GM03348 (cell line): ENCODE results near the gene CRTAC1.

Source experiments
- DNase-seq: peaks from one replicate; pipeline ENCODE4 v3.0.0; 2012; ENCODE audit warnings: low spot score

Gene CRTAC1

GRCh38 chr10:98029149-98030092, 1.0 kb downstream of the CRTAC1 start:
- peak; percentile 25 for DNase-seq

- peak; percentile 42 for DNase-seq
These were observed 2.2 kb downstream of the CRTAC1 start for GRCh38 chr10:98028168-98028770.

GRCh38 chr10:98023024-98023423, 7.4 kb downstream of the CRTAC1 start:
- no peak for DNase-seq

- no peak for DNase-seq
These were observed 9.6 kb downstream of the CRTAC1 start for GRCh38 chr10:98020784-98021183.

GRCh38 chr10:98020254-98020653, 10.2 kb downstream of the CRTAC1 start:
- DNase-seq: no peak

GRCh38 chr10:98019784-98020183, 10.6 kb downstream of the CRTAC1 start:
- no peak for DNase-seq

GRCh38 chr10:98016772-98017475, 13.5 kb downstream of the CRTAC1 start:
- DNase-seq: no peak

GRCh38 chr10:98013776-98014175, 16.6 kb downstream of the CRTAC1 start:
- no peak for DNase-seq

GRCh38 chr10:98013122-98013521, 17.3 kb downstream of the CRTAC1 start:
- no peak for DNase-seq

- DNase-seq: no peak
These were observed 17.8 kb downstream of the CRTAC1 start for GRCh38 chr10:98012644-98013043.

GRCh38 chr10:98010939-98011685, 19.3 kb downstream of the CRTAC1 start:
- DNase-seq: no peak

GRCh38 chr10:98006266-98006665, 24.2 kb downstream of the CRTAC1 start:
- no peak for DNase-seq

- DNase-seq: no peak
These were observed 28.7 kb downstream of the CRTAC1 start for GRCh38 chr10:98001736-98002135.

- DNase-seq: no peak
These were observed 30.1 kb downstream of the CRTAC1 start for GRCh38 chr10:98000346-98000745.

GRCh38 chr10:97999923-98000248, 30.5 kb downstream of the CRTAC1 start:
- DNase-seq: no peak

- DNase-seq: no peak
These were observed 31.1 kb downstream of the CRTAC1 start for GRCh38 chr10:97999066-97999922.

GRCh38 chr10:97991871-97992270, 38.5 kb downstream of the CRTAC1 start:
- DNase-seq: peak; percentile 20

GRCh38 chr10:97981816-97982215, 48.6 kb downstream of the CRTAC1 start:
- no peak for DNase-seq

GRCh38 chr10:97977673-97978072, 52.7 kb downstream of the CRTAC1 start:
- DNase-seq: no peak

- DNase-seq: no peak
These were observed 54.8 kb downstream of the CRTAC1 start for GRCh38 chr10:97975598-97975997.
